H1 (cell line): ENCODE measurements around the gene SLC38A2. TPM values are rescaled to one million over a fixed set of nuclear protein-coding genes. Genes with fewer than 3 reads are reported as not detected.

Experiments
- BCL11A ChIP-seq, 2 experiments: IDR thresholded peaks; one replicate each; pipeline ENCODE4 v1.6.1; 2011; ENCODE audit warnings: low read depth in 2 of 2, low read length in 2 of 2, mild to moderate bottlenecking in 2 of 2
- CBX8 ChIP-seq: fragments of 300-800, 300-1000 bp; sonication (generic); IDR thresholded peaks from 2 replicates; pipeline ENCODE4 v1.7.1; 2016; ENCODE audit warnings: low read depth, low read length, borderline replicate concordance
- KDM1A ChIP-seq: fragments of 200-600, 300-600 bp; sonication (generic); IDR thresholded peaks from 2 replicates; pipeline ENCODE4 v1.7.1; 2016; ENCODE audit warnings: mild to moderate bottlenecking, low read length, borderline replicate concordance
- KDM5A ChIP-seq: fragments of 200-600 bp; IDR thresholded peaks from 2 replicates; pipeline ENCODE4 v1.7.1; 2012; ENCODE audit warnings: mild to moderate bottlenecking, low read length, inconsistent platforms, mixed read lengths
- PHF8 ChIP-seq: fragments of 200-600 bp; sonication (generic); conservative IDR thresholded peaks from 2 replicates; pipeline ENCODE4 v1.7.1; 2012; ENCODE audit warnings: low read depth, mild to moderate bottlenecking, inconsistent platforms, low read length, moderate library complexity
- ZNF274 ChIP-seq: IDR thresholded peaks from 2 replicates; pipeline ENCODE4 v1.7.0; 2012; ENCODE audit warnings: low read length, borderline replicate concordance; ENCODE audit errors: extremely low read depth
- polyA plus RNA-seq, 7 experiments: library from polyadenylated mRNA; depleted of rRNA in 3 of 7; stranded (reverse) in 5 of 7; unstranded in 2 of 7; fragments of >200 nt in 5 of 7; fragments of 200-250 nt in 2 of 7; gene quantifications; 1 replicate in 5 of 7; 2 replicates in 1 of 7; 4 replicates in 1 of 7; pipeline versions ENCODE4 v1.2.1 to v1.2.3, GENCODE V29; 2011 to 2013; ENCODE audit warnings: missing spikeins in 2 of 7, mixed read lengths in 2 of 7
- total RNA-seq: library from RNA; stranded (reverse); fragmentation: NEBNext Ultra II Directional; extraction: Animal tissue kit (Norgen Biotek cat#: 25700); gene quantifications from 2 replicates; pipeline ENCODE4 v1.2.1, GENCODE V29; 2021
- TF ChIP-seq, protein P1 (sequence below): IDR thresholded peaks from 2 replicates; pipeline ENCODE4 v1.6.1; 2012; ENCODE audit warnings: low read length, inconsistent platforms
- TF ChIP-seq, protein P2 (sequence below): IDR thresholded peaks from 2 replicates; pipeline ENCODE4 v1.6.1; 2011; ENCODE audit warnings: low read length, improper control_type of control experiment

Gene SLC38A2
- total and polyA plus RNA-seq, 2 of the 8 experiments (the other 6 are each of a cell fraction or from before 2014, with no cell fraction given), result 163 to 684 TPM

DNA sequence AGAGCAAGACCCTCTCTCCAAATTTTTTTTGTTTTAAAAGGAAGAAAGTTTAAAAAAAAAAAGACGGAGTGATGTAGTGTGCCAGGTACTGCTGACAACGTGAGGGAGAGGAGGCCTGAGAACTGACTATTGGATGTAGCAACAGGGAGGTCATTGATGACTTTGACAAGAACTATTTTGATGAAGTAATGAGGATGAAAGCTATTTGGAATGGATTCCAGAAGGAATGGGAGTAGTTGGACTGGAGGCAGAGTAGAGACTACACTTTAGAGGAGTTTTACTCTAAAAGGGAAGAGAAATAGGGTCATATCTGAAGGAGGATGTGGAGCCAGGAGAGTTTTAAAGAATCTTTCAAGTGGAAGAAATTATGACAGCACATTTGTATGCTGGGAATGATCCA, 27.8 kb upstream of the SLC38A2 start (continued):
- TF ChIP-seq KDM1A (no peak), PHF8 (no peak), CBX8 (no peak), ZNF274 (no peak), BCL11A (IDR thresholded peaks at IDR 0.05; ENCODE audit: low read depth in 2 of 2, low read length in 2 of 2) (no peak), KDM5A (no peak)
- TF ChIP-seq, protein P1, sequence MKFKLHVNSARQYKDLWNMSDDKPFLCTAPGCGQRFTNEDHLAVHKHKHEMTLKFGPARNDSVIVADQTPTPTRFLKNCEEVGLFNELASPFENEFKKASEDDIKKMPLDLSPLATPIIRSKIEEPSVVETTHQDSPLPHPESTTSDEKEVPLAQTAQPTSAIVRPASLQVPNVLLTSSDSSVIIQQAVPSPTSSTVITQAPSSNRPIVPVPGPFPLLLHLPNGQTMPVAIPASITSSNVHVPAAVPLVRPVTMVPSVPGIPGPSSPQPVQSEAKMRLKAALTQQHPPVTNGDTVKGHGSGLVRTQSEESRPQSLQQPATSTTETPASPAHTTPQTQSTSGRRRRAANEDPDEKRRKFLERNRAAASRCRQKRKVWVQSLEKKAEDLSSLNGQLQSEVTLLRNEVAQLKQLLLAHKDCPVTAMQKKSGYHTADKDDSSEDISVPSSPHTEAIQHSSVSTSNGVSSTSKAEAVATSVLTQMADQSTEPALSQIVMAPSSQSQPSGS, result no peak
- TF ChIP-seq, protein P2, sequence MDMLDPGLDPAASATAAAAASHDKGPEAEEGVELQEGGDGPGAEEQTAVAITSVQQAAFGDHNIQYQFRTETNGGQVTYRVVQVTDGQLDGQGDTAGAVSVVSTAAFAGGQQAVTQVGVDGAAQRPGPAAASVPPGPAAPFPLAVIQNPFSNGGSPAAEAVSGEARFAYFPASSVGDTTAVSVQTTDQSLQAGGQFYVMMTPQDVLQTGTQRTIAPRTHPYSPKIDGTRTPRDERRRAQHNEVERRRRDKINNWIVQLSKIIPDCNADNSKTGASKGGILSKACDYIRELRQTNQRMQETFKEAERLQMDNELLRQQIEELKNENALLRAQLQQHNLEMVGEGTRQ, result no peak
- TF ChIP-seq, all 59 proteins: peak for 0
